HepG2 (cell line): ENCODE measurements around the gene INSL4. TPM values are rescaled to one million over a fixed set of nuclear protein-coding genes. Genes with fewer than 3 reads are reported as not detected.

Source experiments
- ATAC-seq: fragments of 200-7000 bp; cut with Tn5 transposase; 3 replicates; pipeline ENCODE4 v1.9.1; 2020; ENCODE audit warnings: mild to moderate bottlenecking, moderate library complexity
- BruUV-seq: library from RNA; stranded (reverse); fragments of 400-500 nt; replicated peaks from 2 replicates; lab custom pipeline; 2021; lab: Mats Ljungman, UMichigan
- CTCF ChIA-PET: fragments of 300-600 bp; formaldehyde crosslinking; extraction: SDS; loops from one replicate; lab custom pipeline; 2021; ENCODE audit warnings: low total read pairs, inconsistent platforms, low intra/inter-chr PET ratio; lab: Yijun Ruan, JAX
- POLR2A ChIA-PET: fragments of 350-600 bp; sonication (Branson Sonifier 250); formaldehyde crosslinking; loops from one replicate; lab custom pipeline; 2020; ENCODE audit warnings: antibody characterized with exemption, inconsistent platforms; lab: Yijun Ruan, JAX
- DNase-seq: peaks from one replicate; pipeline ENCODE4 v3.0.0-alpha.2; 2015; ENCODE audit warnings: low spot score
- FAIRE-seq: peaks from 3 replicates; lab custom pipeline; 2011; peaks lifted over from hg19 to GRCh38; lab: Jason Lieb, UNC
- H2AFZ ChIP-seq: one replicate; pipeline ENCODE4 v1.6.1; 2011; ENCODE audit warnings: low read length, inconsistent platforms
- H3K27ac ChIP-seq: fragments of 300-600 bp; 3 replicates; pipeline ENCODE4 v1.8.0; 2011; ENCODE audit warnings: mixed run types, mild to moderate bottlenecking, mixed read lengths, low read length, inconsistent platforms; ENCODE audit not compliant: insufficient read depth; ENCODE audit errors: extremely low read length
- H3K27me3 ChIP-seq, 2 experiments: fragments of 200-600 bp in 1 of 2; 2 replicates in 1 of 2; 3 replicates in 1 of 2; pipeline versions ENCODE4 v1.6.0 to v1.8.0; 2011; ENCODE audit warnings: low read length in 2 of 2, mild to moderate bottlenecking in 2 of 2, moderate library complexity in 2 of 2, inconsistent platforms in 1 of 2; ENCODE audit not compliant: insufficient read depth in 2 of 2, control insufficient read depth in 1 of 2
- H3K36me3 ChIP-seq, 2 experiments: fragments of 200-600 bp in 1 of 2; replicated peaks in 1 of 2; 2 replicates in 1 of 2; 3 replicates in 1 of 2; pipeline versions ENCODE4 v1.5.1 to v1.8.0; 2011; ENCODE audit warnings: low read length in 2 of 2, inconsistent platforms in 1 of 2; ENCODE audit not compliant: insufficient read depth in 2 of 2, control insufficient read depth in 1 of 2
- H3K4me1 ChIP-seq: 2 replicates; pipeline ENCODE4 v1.5.1; 2012; ENCODE audit warnings: low read length, inconsistent platforms; ENCODE audit not compliant: insufficient read depth
- H3K4me2 ChIP-seq: 2 replicates; pipeline ENCODE4 v1.6.0; 2011; ENCODE audit warnings: low read depth, low read length, inconsistent platforms
- H3K4me3 ChIP-seq, 3 experiments: fragments of 200-600 bp in 1 of 3; sonication (generic), shearing (Covaris generic) in 1 of 3; replicated peaks in 1 of 3; 2 replicates each; pipeline ENCODE4 v1.5.1; 2011 to 2016; ENCODE audit warnings: low read length in 3 of 3, inconsistent platforms in 2 of 3, low read depth in 2 of 3, mild to moderate bottlenecking in 2 of 3, control low read depth in 1 of 3, mixed read lengths in 1 of 3; ENCODE audit not compliant: insufficient read depth in 1 of 3
- H3K79me2 ChIP-seq: one replicate; pipeline ENCODE4 v1.6.1; 2011; ENCODE audit warnings: low read length, inconsistent platforms; ENCODE audit not compliant: insufficient read depth
- H3K9ac ChIP-seq: 2 replicates; pipeline ENCODE4 v1.6.0; 2011; ENCODE audit warnings: mild to moderate bottlenecking, low read depth, low read length, inconsistent platforms; ENCODE audit not compliant: insufficient read depth
- H3K9me3 ChIP-seq: 2 replicates; pipeline ENCODE4 v1.5.1; 2012; ENCODE audit warnings: mild to moderate bottlenecking, low read length
- H4K20me1 ChIP-seq: 2 replicates; pipeline ENCODE4 v1.6.0; 2011; ENCODE audit warnings: inconsistent platforms, mild to moderate bottlenecking, low read length, moderate library complexity; ENCODE audit not compliant: insufficient read depth
- AFF4 ChIP-seq: sonication (generic); formaldehyde crosslinking; IDR thresholded peaks from 2 replicates; pipeline ENCODE4 v1.4.0; 2020; ENCODE audit warnings: missing genetic modification reagents
- JARID2 ChIP-seq: sonication (generic); formaldehyde crosslinking; IDR thresholded peaks from 2 replicates; pipeline ENCODE4 v1.8.1; 2023; ENCODE audit warnings: missing genetic modification reagents, inconsistent platforms; ENCODE audit not compliant: insufficient replicate concordance
- MLLT10 ChIP-seq: sonication (generic); formaldehyde crosslinking; IDR thresholded peaks from 2 replicates; pipeline ENCODE4 v1.4.0; 2020; ENCODE audit warnings: missing genetic modification reagents
- RAD21 ChIP-seq: fragments of 450-650 bp; formaldehyde crosslinking; IDR thresholded peaks from 2 replicates; pipeline ENCODE4 v1.5.0; 2020; ENCODE audit warnings: mild to moderate bottlenecking
- SP1 ChIP-seq, 2 experiments: fragments of 450-650 bp in 1 of 2; sonication (generic) in 1 of 2; formaldehyde crosslinking in 1 of 2; IDR thresholded peaks; 2 replicates each; pipeline versions ENCODE4 v1.4.0 to v1.6.1; 2016 to 2020; ENCODE audit warnings: missing genetic modification reagents in 1 of 2
- THYN1 ChIP-seq: sonication (generic); formaldehyde crosslinking; IDR thresholded peaks from 2 replicates; pipeline ENCODE4 v1.8.1; 2023; ENCODE audit warnings: low read depth, mild to moderate bottlenecking, moderate library complexity, missing genetic modification reagents, borderline replicate concordance
- YEATS2 ChIP-seq: sonication (generic); formaldehyde crosslinking; IDR thresholded peaks from 2 replicates; pipeline ENCODE4 v1.4.0; 2020; ENCODE audit warnings: missing genetic modification reagents, borderline replicate concordance
- ZBTB7B ChIP-seq: sonication (generic); formaldehyde crosslinking; IDR thresholded peaks from 2 replicates; pipeline ENCODE4 v1.4.0; 2020; ENCODE audit warnings: missing genetic modification reagents
- ZNF329 ChIP-seq: sonication (generic); formaldehyde crosslinking; IDR thresholded peaks from 2 replicates; pipeline ENCODE4 v1.9.0; 2021; ENCODE audit warnings: low read depth, mild to moderate bottlenecking, missing genetic modification reagents
- WGBS: methylation state at CpG from one replicate; pipeline ENCODE4 v1.1.6; 2017; ENCODE audit warnings: low lambda C conversion rate; 5-methylcytosine and 5-hydroxymethylcytosine counted together
- in situ Hi-C: cut with HindIII; loops from 2 replicates; pipeline ENCODE4 v1.10.0; 2017; ENCODE audit warnings: low pct_unique_long_range_greater_than_20kb; ENCODE audit not compliant: extremely low pct_ligation_motif_present
- intact Hi-C: fragments of 100-400 bp; cut with micrococcal nuclease; formaldehyde crosslinking; loops from one replicate; pipeline ENCODE4 v1.10.0; 2022; ENCODE audit not compliant: unreplicated experiment
- polyA plus RNA-seq, 8 experiments: library from polyadenylated mRNA; depleted of rRNA in 3 of 8; stranded (reverse) in 7 of 8; unstranded in 1 of 8; fragments of >200 nt; fragmentation: Illumina TruSeq in 4 of 8; extraction: Trizol in 4 of 8; gene quantifications; 2 replicates each; pipeline versions ENCODE4 v1.2.1 to v1.2.3, GENCODE V29; 2011 to 2016; ENCODE audit warnings: low read depth in 4 of 8, missing spikeins in 1 of 8, mixed read lengths in 1 of 8; ENCODE audit not compliant: insufficient read depth in 1 of 8
- total RNA-seq, 5 experiments: library from RNA; depleted of rRNA; stranded (reverse); fragments of >200 nt; fragmentation: Illumina TruSeq; extraction: Trizol; gene quantifications; 2 replicates each; pipeline ENCODE4 v1.2.3, GENCODE V29; 2016; ENCODE audit warnings: low read depth in 1 of 5

INSL4 gene
- total and polyA plus RNA-seq, 2 of the 13 experiments (the other 11 are each of a cell fraction or from before 2014, with no cell fraction given), result not detected

GRCh38 chr9:5185220-5185840 is 45.9 kb upstream of the INSL4 start, which contains the start of gene INSL6:
TSS of gene INSL6 (minus strand) at chr9:5185639. CDS start at chr9:5185602, 37 bp downstream.
- Histone ChIP-seq H3K27ac (no peak within 1 kb of the TSS), H3K9me3 (no peaks in the 10 kb centered on the region), H3K4me2 (no peak within 1 kb of the TSS; the same call in 1 of the 2 replicates), H2AFZ (no peak within 1 kb of the TSS), H3K27me3 (peaks cover 0 to 5% of the 10 kb centered on the region in 2 experiments; a peak in 1 of 5 replicates), H3K4me3 (no peak within 1 kb of the TSS), H3K4me1 (no peaks in the 10 kb centered on the region), H3K79me2 (no peaks in the 10 kb centered on the region), H3K36me3 (no peaks in the 10 kb centered on the region), H4K20me1 (no peaks in the 10 kb centered on the region), H3K9ac (no peak within 1 kb of the TSS)
- CTCF ChIA-PET, result interaction anchor here (2.1 to 2.5 kb wide), 2 partner anchors 240 to 415 kb away, joined by 11 to 16 read pairs; no protein-coding TSS in a partner anchor
- ATAC-seq (no peak), FAIRE-seq (no peak), DNase-seq (no peak)
- intact Hi-C loops, result loop anchor here (5.0 kb wide), 1 partner anchor 77 kb away; no protein-coding TSS in a partner anchor
- POLR2A ChIA-PET, result no interaction called here
- no peak for TF ChIP-seq RAD21 (CRISPR knock-in tag)
- no peak for TF ChIP-seq ZBTB7B
- TF ChIP-seq JARID2, result no peak
- no peak for TF ChIP-seq YEATS2
- TF ChIP-seq AFF4, result no peak
- TF ChIP-seq ZNF329 (CRISPR knock-in tag), result no peak
- no peak for TF ChIP-seq SP1 (IDR thresholded peaks at IDR 0.05)
- no peak for TF ChIP-seq SP1 (CRISPR knock-in tag; IDR thresholded peaks at IDR 0.05)
- no peak for TF ChIP-seq MLLT10 (CRISPR knock-in tag)
- no peak for TF ChIP-seq THYN1 (CRISPR knock-in tag)
- no TSS peak for BruUV-seq
- WGBS, result 59% methylated on average over 31 of the region's 44 CpGs
- in situ Hi-C loops, result loop anchor here (5.0 kb wide), 2 partner anchors 257 to 412 kb away; no protein-coding TSS in a partner anchor
